ENCODE data around the gene CASKIN2. TPM values are rescaled to one million over a fixed set of nuclear protein-coding genes. Genes with fewer than 3 reads are reported as not detected.

CASKIN2 gene, protein sequence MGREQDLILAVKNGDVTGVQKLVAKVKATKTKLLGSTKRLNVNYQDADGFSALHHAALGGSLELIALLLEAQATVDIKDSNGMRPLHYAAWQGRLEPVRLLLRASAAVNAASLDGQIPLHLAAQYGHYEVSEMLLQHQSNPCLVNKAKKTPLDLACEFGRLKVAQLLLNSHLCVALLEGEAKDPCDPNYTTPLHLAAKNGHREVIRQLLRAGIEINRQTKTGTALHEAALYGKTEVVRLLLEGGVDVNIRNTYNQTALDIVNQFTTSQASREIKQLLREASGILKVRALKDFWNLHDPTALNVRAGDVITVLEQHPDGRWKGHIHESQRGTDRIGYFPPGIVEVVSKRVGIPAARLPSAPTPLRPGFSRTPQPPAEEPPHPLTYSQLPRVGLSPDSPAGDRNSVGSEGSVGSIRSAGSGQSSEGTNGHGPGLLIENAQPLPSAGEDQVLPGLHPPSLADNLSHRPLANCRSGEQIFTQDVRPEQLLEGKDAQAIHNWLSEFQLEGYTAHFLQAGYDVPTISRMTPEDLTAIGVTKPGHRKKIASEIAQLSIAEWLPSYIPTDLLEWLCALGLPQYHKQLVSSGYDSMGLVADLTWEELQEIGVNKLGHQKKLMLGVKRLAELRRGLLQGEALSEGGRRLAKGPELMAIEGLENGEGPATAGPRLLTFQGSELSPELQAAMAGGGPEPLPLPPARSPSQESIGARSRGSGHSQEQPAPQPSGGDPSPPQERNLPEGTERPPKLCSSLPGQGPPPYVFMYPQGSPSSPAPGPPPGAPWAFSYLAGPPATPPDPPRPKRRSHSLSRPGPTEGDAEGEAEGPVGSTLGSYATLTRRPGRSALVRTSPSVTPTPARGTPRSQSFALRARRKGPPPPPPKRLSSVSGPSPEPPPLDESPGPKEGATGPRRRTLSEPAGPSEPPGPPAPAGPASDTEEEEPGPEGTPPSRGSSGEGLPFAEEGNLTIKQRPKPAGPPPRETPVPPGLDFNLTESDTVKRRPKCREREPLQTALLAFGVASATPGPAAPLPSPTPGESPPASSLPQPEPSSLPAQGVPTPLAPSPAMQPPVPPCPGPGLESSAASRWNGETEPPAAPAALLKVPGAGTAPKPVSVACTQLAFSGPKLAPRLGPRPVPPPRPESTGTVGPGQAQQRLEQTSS (N-terminal part only)
- total RNA-seq, result 14.4 and 16.9 TPM in 2 replicates
- 13.5 TPM for polyA plus RNA-seq (2012)

DNA sequence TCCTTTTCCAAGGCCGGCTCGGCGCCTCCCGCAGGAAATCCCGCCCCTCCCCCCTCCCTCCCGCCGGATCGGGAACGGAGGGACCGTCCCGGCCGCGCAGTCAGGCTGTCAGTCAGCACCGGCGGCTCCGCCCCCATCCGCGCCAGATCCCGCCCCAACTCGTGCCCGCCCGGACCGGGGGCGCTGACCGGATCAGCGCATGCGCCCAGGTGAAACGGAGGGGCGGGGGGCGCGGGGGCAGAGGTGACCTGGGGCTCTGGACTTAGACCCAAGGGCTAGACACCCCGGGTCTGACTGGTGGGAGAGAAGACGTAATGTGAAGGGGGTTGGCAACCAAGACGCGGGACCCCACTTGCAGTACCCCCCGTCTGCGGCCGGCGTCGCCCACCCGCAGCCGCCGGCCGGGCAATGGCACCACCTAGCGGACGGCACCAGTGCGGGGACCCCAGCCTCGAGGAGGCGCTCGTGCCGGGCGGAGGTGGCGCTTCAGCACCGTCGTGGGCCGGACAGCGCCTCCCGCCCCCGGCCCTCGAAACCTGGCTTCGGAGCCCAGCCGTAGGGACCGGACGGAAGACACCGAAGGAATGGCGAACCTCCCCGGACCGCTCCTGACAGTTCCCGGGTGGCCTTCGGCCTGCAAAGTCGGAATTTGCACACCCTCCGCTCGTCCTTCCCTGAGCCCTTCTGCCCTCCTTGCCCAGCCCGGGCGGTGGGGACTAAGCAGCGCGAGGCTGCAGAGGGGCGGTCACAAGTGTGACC lies at the start of gene CASKIN2:
Gene CASKIN2 (minus strand): TSS at position 42 of the 759 bp plus-strand sequence. CDS start 1,733 bp downstream, outside the sequence.
- peak; percentile 93 for DNase-seq (ENCODE audit: low read depth)

DNA sequence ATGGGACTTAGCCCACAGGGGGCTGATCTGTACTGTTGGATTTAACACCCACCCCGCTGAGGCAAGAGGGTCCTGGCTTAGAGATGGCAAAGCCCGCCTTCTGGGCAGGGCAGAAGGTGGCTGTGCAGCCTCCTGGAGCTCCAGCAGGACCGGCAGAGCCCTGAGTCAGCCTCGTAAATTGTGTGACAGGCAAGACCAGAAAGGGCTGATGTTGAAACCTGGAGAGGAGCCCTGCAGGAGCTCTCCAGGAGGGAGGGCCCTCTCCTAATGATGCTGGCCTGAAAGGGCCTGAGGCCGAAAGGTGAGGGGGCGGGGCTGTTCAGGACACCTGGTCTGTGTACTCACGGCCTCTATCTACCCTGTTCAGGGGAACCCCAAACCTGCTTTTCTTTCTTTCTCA lies 49.7 kb upstream of the CASKIN2 start:
- no peak for DNase-seq (ENCODE audit: low read depth)

DNA sequence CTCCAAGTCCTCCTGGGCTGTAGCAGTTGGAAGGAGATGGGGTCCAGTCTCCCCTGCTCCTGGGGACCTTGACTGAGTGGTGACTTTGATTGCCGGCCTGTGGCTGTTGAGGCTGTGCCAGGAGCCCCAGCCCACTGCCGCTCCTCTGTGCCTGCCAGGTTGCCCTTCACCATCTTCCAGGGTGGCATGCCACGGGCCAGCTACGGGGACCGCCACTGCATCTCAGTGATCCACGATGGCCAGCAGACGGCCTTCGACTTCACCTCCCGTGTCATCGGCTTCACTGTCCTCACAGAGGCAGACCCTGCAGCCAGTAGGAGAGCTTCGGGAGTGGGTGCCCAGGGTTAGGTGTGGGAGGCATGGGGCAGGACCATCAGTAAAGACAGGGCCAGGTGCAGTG lies 48.9 kb upstream of the CASKIN2 start:
- no peak for DNase-seq (ENCODE audit: low read depth)

DNA sequence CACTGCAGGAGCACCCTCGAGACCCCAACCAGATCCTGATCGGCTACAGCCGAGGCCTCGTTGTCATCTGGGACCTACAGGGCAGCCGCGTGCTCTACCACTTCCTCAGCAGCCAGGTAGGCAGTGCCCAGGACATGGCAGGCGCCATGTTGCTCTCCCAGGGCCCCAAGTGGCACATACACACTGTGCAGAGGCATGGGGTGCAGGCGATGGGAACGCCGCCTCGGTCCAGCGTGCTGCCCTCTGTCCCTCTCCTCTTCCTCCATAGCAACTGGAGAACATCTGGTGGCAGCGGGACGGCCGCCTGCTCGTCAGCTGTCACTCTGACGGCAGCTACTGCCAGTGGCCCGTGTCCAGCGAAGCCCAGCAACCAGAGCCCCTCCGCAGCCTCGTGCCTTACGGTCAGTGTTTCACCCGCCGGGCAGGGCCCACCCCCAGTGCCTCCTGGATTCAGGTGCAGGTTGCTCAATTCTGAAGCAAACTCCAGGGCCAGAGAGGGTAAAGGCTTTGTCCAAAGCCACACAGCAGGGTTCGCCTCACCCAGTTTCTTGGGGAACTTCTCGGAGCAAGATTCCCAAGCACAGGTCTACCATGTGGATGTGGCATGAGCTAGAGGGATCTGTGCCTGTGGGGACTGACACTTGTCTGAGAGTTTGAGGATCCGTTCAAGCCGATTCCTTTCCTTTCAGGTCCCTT lies 47.9 kb upstream of the CASKIN2 start:
- DNase-seq (ENCODE audit: low read depth), result no peak

DNA sequence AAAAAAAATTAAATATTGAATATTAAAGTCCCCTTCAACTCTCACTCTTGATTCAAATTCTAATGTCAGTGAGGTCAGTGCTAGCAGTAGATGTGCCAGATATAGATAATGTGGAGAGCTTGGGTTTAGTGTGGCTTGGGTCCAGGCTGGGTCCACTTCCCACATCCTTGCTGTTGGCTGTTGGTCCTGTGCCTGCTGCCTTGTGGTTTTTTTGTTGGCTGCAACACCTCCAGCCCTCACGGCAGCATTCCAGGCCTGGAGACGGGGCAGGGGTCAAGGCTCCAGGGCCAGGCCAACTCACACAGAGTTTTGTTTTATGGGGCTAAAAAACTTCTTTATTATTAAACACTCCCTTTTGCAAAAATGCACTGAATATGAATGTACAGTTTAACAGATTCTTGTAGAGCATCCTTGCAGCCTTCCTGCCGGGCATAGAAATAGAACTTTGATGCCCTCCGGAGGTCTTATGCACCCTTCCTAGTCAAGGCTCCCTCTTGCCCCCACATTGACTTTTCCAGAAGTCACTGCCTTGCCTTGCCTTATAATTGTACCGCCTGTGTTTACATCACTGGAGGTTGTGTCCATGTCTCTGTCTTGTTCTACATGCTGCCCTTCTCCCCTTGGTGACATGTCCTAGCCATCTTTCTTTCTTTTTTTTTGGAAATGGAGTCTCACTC lies 46.7 kb upstream of the CASKIN2 start:
- peak; percentile 76 for DNase-seq (ENCODE audit: low read depth)

DNA sequence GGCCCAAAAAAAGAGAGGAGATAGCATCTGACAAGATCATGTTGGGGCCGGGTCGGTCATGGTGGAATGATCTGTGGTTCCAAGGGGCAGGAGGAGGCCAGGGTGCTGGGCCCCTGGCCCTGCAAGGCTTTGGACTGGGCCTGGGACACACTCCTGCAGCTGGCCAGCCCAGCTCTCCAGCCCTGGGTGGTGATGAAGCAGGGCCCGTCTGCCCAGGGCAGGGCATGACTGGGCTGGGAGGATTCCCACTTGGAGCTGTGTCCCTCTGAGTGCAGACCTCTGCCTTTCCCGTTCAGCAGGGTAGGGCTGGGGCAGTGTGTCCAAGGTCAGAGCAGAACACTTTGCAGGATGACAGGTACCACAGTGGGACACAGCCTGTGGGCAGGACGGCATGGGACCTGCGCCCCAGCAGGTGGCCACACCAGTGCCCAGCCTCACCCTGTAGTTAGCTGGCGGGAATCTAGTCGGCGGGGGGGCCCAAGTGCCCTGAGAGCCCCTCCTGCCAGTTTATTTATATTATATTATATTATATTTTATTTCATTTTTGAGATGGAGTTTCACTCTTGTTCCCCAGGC lies 44.7 kb upstream of the CASKIN2 start:
- no peak for DNase-seq (ENCODE audit: low read depth)

DNA sequence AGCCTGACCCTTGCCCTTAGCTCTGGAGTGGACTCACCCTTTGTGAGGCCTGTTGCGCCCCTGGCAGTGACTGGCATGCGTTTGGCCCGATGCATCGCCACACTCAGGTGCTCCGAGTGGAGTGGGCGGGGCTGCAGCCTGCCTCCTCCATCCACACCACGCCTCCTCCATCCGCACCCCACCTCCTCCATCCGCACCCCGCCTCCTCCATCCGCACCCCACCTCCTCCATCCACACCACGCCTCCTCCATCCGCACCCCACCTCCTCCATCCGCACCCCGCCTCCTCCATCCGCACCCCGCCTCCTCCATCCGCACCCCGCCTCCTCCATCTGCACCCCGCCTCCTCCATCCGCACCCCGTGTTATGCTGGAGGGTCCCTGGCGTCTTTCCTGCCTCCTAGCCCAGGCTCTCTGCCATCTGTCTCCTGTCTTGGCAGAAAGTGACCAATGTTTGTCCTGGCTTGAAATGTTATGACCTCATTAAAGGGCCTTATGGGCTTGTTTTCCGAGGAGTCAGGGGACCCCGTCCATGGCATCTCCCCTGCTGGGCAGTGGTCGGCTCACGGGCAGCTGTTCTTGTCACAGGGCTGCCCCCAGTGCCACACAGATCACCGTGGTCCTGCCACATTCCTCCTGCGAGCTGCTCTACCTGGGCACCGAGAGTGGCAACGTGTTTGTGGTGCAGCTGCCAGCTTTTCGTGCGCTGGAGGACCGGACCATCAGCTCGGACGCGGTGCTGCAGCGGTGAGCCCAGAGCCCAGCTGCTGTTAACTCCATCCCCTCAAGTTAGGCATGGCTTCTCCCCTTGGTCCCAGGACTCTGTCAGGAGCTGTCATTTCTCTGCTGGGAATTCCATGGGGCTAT lies 43.6 kb upstream of the CASKIN2 start:
- no peak for DNase-seq (ENCODE audit: low read depth)

DNA sequence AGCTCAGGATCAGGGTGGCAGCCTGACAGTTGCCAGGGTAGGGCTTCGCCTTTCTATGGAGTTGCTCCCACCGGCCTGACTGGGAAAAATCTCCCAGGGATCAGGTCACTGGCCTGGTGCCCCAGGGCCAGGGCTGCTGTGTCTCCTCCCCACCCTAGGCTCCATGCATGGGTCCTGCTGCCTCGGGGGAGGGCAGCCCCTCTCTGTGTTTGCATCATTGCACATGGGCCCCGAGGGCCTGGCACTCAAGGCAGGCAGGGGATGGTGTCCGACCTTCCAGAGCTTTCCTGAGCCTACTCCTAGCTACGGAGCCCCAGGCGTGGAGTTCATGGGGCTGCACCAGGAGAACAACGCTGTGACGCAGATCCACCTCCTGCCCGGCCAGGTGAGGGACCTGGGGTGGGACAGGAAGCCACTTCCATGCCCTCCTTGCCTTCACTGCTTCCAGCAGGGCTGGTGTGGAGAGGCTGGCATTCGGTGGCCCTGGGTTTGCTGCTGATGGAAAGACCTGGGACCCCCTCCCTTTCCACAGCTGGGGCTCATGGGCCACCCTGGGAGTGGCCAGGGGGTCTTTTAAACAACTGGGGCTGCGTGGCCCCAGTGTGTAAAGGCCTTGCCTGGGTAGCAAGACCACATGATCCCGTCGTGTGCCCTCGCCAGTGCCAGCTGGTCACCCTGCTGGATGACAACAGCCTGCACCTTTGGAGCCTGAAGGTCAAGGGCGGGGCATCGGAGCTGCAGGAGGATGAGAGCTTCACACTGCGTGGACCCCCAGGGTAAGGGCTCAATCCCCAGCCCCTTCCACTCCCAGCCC lies 42.7 kb upstream of the CASKIN2 start:
- DNase-seq (ENCODE audit: low read depth), result no peak

DNA sequence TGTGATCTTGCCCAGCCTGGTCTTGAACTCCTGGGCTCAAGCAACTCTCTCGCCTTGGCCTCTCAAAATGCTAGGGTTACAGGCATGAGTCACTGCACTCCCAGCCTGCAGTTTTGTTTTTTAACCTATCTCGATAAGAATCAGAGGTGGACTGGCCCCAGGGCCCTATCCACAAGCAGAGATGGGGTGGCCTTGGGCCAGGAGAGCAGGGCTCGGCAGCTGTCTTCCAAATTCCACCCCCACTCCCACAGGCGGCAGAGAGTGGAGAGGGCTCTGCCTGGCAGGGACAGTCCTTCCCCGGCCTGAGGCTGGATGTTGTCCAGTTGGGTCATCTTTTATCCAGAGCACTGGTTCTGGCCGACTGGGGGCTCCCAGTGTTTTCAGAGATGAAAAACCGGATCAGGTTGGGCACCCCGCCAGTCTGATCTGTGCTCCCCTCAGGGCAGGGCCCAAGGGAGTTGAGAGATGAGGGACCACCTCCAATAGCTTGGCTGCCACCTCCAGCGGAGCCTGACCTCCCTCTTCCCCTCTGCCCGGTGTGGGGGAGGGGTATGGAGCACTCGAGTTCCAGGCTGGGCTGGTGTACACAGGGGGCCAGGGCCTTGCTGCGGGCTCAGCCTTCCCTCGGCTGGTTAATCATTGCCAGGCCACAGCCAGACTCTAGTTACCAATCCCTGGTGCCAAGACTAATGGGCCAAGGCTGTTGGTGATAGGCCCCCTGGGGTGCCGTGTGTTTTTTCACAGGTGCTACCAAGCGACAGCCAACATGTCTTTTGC lies 41.9 kb upstream of the CASKIN2 start:
- DNase-seq (ENCODE audit: low read depth), result peak; percentile 90

DNA sequence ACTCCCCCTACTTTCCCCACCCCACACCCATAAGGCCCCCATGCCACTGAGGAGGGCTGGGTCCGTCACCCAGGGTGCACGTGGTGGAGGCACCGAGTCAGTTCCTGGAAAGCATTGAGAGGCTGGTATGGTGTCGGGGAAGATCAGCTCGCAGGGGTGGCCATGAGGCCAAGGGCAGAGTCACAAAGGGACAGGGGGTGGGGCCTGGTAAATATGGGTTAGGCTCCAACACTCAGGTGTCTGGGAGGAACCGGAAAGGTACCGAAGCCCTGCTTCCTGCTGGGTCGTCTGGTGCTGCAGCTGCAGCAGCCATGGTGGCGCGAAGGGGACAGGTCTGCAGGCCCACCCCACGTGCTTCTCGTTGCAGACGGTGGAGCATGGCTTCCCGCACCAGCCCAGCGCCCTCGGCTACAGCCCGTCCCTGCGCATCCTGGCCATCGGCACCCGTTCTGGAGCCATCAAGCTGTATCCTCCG lies 40.4 kb upstream of the CASKIN2 start:
- no peak for DNase-seq (ENCODE audit: low read depth)

DNA sequence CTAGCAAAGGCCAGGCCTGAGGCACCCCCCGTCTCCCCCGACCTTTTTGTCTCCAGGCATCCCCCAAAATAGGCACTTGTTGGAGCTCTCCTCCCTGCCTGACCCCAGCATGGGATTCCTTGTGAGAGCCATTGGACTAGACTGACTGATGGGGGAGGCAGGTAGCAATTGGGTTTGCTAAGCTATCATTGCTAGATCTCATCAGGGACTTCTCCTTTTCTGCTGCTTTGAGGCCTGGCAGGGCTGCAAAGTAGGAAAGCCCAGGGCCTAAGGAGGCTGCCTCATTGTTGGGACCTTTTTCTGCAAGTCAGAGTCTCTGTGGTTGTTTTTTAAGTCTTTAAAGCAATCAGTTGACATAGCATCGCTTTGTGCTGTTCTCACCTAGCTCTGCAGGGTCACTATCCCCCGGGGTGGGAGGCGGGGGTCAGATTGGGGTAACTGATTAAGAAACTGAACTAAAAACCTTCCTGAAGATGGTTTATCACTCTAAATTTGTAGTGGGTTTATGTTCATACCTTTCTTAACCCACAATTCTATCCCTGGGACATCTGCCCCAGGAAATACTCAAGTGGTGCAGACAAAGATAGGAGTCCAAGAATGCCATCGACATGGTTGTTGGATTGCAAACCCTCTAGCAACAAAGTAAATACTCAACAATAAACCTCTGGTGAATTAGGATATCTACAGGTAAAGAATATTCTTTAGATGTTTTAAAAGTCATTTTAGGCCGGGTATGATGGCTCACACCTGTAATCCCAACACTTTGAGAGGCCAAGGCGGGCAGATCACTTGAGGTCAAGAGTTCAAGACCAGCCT lies 38.2 kb upstream of the CASKIN2 start:
- no peak for DNase-seq (ENCODE audit: low read depth)

DNA sequence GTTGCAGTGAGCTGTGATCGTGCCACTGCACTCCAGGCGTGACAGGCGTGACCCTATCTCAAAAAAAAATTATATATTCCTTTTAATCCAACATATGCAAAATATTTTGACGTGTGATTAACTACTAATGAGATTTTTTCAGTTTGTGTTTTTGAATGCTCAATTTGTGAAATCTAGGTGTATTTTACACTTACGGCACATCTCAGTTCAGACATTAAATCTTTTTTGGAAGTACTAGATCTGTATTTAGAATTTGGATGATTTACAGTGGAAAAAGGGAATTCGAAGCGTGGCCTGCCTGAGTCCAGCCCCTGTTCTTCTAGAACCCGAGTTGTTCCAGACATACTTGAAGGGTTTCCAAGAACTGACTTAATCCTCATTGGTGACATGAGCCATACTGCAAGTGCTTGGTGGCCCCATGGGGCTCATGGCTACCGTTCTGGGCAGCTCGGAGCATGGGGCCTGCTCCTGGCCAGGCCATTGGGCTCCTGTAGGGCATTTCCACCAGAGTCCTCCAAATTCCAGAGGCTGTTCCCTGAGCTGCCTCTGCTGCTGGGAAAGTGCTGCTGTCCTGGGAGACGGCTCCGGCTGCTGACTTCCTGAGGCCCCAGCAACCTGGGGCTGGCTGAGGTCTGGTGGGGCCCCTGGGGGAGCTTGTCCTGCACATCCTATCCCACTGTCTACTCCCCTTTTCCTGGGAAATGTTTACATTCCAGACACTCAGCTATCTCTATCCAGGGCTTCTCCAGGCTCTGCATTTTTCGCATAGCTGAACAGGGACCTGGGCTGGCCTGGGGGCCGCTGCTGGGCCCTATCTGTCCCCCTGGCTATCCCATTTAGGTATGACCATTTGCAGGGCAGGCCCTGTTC lies 37.3 kb upstream of the CASKIN2 start:
- DNase-seq (ENCODE audit: low read depth), result no peak

DNA sequence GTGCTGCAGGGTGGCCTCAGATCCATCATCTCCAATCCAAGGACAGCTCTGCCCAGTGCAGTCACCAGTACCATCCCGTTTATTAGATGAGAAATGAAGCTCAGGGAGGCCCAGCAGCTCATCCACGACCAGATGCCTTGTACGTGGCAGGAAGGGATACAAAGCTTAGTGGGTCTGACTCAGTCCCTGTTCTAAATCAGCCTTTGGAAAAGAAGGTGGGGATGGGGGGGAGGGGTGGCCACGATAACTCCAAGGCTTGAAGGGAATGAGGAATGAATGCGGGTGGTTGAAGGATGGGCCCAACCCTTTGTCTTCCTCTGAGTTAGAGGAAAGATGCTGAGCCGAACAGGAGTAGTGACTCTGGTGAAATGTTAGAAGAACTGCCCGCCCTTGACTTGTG lies 35.9 kb upstream of the CASKIN2 start:
- DNase-seq (ENCODE audit: low read depth), result no peak

DNA sequence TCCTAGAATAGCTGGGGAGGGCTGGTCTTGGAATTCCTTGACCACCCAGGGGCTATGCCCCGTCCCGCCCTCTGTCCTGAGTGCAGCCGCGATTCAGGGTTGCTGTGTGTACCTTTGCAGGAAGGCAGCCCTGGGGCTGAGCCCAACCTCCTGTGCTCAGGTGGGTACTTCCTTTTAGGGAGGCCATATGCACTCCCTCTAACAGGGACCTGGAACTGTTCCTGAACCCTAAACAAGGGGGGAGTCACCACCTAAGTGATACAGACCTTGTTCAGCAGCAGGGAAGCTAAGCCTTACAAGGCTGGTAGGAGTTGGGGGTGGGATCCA lies 34.8 kb upstream of the CASKIN2 start:
- DNase-seq (ENCODE audit: low read depth), result no peak

Measured in myocyte (in vitro differentiated cells).